ENCODE results near the gene HS3ST4. TPM values are rescaled to one million over a fixed set of nuclear protein-coding genes. Genes with fewer than 3 reads are reported as not detected.

HS3ST4 gene
- total RNA-seq, 1 experiment from 2014 or later = not detected

GRCh38 chr16:25817876-25818275, 126.1 kb downstream of the HS3ST4 start:
- ATAC-seq (no peak), DNase-seq (ENCODE audit: low read depth, low spot score) (no peak)
- Histone ChIP-seq H3K9me3 (ENCODE audit: control insufficient read depth in 1 of 2, insufficient read depth in 1 of 2, low read depth in 1 of 2, low read length in 2 of 2) (no peaks in the 10 kb centered on the region), H3K27ac (ENCODE audit: low read depth, low read length) (no peak overlapping the region), H3K79me2 (ENCODE audit: insufficient read depth, low read length) (no peaks in the 10 kb centered on the region), H3K4me3 (replicated peaks in 1 of 2; ENCODE audit: low read depth in 1 of 2, low read length in 2 of 2) (no peak overlapping the region), H3K4me2 (ENCODE audit: low read length) (no peak overlapping the region), H3K9me2 (ENCODE audit: insufficient read depth) (no peaks in the 10 kb centered on the region), H3K4me1 (ENCODE audit: control insufficient read depth in 1 of 2, insufficient read depth in 2 of 2, low read length in 2 of 2) (no peaks in the 10 kb centered on the region), H3K27me3 (ENCODE audit: insufficient read depth, low read length) (no peaks in the 10 kb centered on the region), H2AFZ (ENCODE audit: low read depth, low read length, poor library complexity, severe bottlenecking) (no peak overlapping the region), H3K9ac (ENCODE audit: low read length) (no peak overlapping the region), H4K20me1 (ENCODE audit: insufficient read depth) (no peaks in the 10 kb centered on the region), H3K36me3 (ENCODE audit: control insufficient read depth in 1 of 2, insufficient read depth in 2 of 2, low read length in 2 of 2) (no peaks in the 10 kb centered on the region)
- CTCF ChIA-PET = no interaction called here
- BruUV-seq (replicated peaks) = no TSS peak
- RAD21 ChIA-PET (ENCODE audit: low non-redundant PET in 1 of 2, low total read pairs in 2 of 2, uncharacterized antibody in 2 of 2, unreplicated experiment in 2 of 2) = no interaction called here
- TF ChIP-seq EGR1 (IDR thresholded peaks at IDR 0.05; ENCODE audit: low read depth) = no peak
- TF ChIP-seq RAD21 (IDR thresholded peaks at IDR 0.05; ENCODE audit: low read depth) = no peak
- POLR2A ChIA-PET = no interaction called here
- intact Hi-C loops (cut with micrococcal nuclease) = no loop called here

- intact Hi-C loops (cut with micrococcal nuclease) = no loop called here
- H3K9me3 ChIP-seq (ENCODE audit: control insufficient read depth in 1 of 2, insufficient read depth in 1 of 2, low read depth in 1 of 2, low read length in 2 of 2) = no peaks in the 10 kb centered on the region
These were observed 132.1 kb downstream of the HS3ST4 start for GRCh38 chr16:25823891-25824290.

DNA sequence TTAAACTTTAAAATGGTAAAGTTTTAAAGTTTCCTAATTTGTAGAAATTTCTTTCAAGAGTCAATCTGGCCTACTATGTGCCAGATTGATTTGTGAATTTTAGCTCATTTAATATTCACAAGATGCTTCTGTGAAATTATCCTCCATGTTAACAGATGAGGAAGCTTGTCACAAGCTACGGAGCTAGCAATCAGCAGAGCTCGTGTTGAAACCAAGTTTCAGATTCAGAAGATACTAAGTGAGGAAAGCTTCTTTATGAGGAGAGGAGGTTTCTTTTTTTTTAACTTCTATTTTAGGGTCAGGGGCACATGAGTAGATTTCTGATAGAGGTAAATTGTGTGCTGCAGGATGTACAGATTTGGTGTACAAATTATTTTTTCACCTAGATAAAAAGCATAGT, 135.9 kb downstream of the HS3ST4 start:
- Histone ChIP-seq H3K4me2 (ENCODE audit: low read length) (no peak overlapping the region), H3K27me3 (ENCODE audit: insufficient read depth, low read length) (no peaks in the 10 kb centered on the region), H3K9me3 (ENCODE audit: control insufficient read depth in 1 of 2, insufficient read depth in 1 of 2, low read depth in 1 of 2, low read length in 2 of 2) (no peaks in the 10 kb centered on the region), H2AFZ (ENCODE audit: low read depth, low read length, poor library complexity, severe bottlenecking) (no peak overlapping the region), H3K4me1 (ENCODE audit: control insufficient read depth in 1 of 2, insufficient read depth in 2 of 2, low read length in 2 of 2) (no peaks in the 10 kb centered on the region), H4K20me1 (ENCODE audit: insufficient read depth) (no peaks in the 10 kb centered on the region), H3K27ac (ENCODE audit: low read depth, low read length) (no peak overlapping the region), H3K36me3 (ENCODE audit: control insufficient read depth in 1 of 2, insufficient read depth in 2 of 2, low read length in 2 of 2) (no peaks in the 10 kb centered on the region), H3K9ac (ENCODE audit: low read length) (no peak overlapping the region), H3K9me2 (ENCODE audit: insufficient read depth) (no peaks in the 10 kb centered on the region), H3K79me2 (ENCODE audit: insufficient read depth, low read length) (no peaks in the 10 kb centered on the region), H3K4me3 (replicated peaks in 1 of 2; ENCODE audit: low read depth in 1 of 2, low read length in 2 of 2) (no peak overlapping the region)
- ATAC-seq (no peak), DNase-seq (ENCODE audit: low read depth, low spot score) (no peak)
- POLR2A ChIA-PET = no interaction called here
- RAD21 ChIA-PET (ENCODE audit: low non-redundant PET in 1 of 2, low total read pairs in 2 of 2, uncharacterized antibody in 2 of 2, unreplicated experiment in 2 of 2) = no interaction called here
- no peak for TF ChIP-seq YY1 (IDR thresholded peaks at IDR 0.05; ENCODE audit: extremely low read depth, insufficient replicate concordance, low read depth, low read length)
- no peak for TF ChIP-seq FOSL1 (IDR thresholded peaks at IDR 0.05; ENCODE audit: low read depth)
- TF ChIP-seq, protein P1, sequence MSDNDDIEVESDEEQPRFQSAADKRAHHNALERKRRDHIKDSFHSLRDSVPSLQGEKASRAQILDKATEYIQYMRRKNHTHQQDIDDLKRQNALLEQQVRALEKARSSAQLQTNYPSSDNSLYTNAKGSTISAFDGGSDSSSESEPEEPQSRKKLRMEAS (IDR thresholded peaks at IDR 0.05) = no peak
- TF ChIP-seq JUND (IDR thresholded peaks at IDR 0.05) = no peak
- TF ChIP-seq CBX3 (IDR thresholded peaks at IDR 0.05; ENCODE audit: low read depth) = no peak
- no peak for TF ChIP-seq SP1 (IDR thresholded peaks at IDR 0.05; ENCODE audit: low read depth)
- TF ChIP-seq EZH2 (IDR thresholded peaks at IDR 0.05) = no peak
- TF ChIP-seq EZH2phosphoT487 (IDR thresholded peaks at IDR 0.05; ENCODE audit: borderline replicate concordance) = no peak
- no peak for TF ChIP-seq POLR2AphosphoS5 (IDR thresholded peaks at IDR 0.05; ENCODE audit: low read depth, low read length)
- TF ChIP-seq SRF (IDR thresholded peaks at IDR 0.05; ENCODE audit: low read depth) = no peak
- no TSS peak for BruUV-seq (replicated peaks)
- CTCF ChIA-PET = no interaction called here
- intact Hi-C loops (cut with micrococcal nuclease) = no loop called here

More at GRCh38 chr16:25823891-25824290, 132.1 kb downstream of the HS3ST4 start:
- Histone ChIP-seq H3K4me3 (replicated peaks in 1 of 2; ENCODE audit: low read depth in 1 of 2, low read length in 2 of 2) (no peak overlapping the region), H3K36me3 (ENCODE audit: control insufficient read depth in 1 of 2, insufficient read depth in 2 of 2, low read length in 2 of 2) (no peaks in the 10 kb centered on the region), H3K4me1 (ENCODE audit: control insufficient read depth in 1 of 2, insufficient read depth in 2 of 2, low read length in 2 of 2) (no peaks in the 10 kb centered on the region), H3K27ac (ENCODE audit: low read depth, low read length) (no peak overlapping the region), H3K79me2 (ENCODE audit: insufficient read depth, low read length) (no peaks in the 10 kb centered on the region), H3K9ac (ENCODE audit: low read length) (no peak overlapping the region), H3K27me3 (ENCODE audit: insufficient read depth, low read length) (no peaks in the 10 kb centered on the region), H3K4me2 (ENCODE audit: low read length) (no peak overlapping the region), H3K9me2 (ENCODE audit: insufficient read depth) (no peaks in the 10 kb centered on the region), H2AFZ (ENCODE audit: low read depth, low read length, poor library complexity, severe bottlenecking) (no peak overlapping the region), H4K20me1 (ENCODE audit: insufficient read depth) (no peaks in the 10 kb centered on the region)
- CTCF ChIA-PET = no interaction called here
- BruUV-seq (replicated peaks) = no TSS peak
- RAD21 ChIA-PET (ENCODE audit: low non-redundant PET in 1 of 2, low total read pairs in 2 of 2, uncharacterized antibody in 2 of 2, unreplicated experiment in 2 of 2) = no interaction called here
- ATAC-seq (no peak), DNase-seq (ENCODE audit: low read depth, low spot score) (no peak)
- TF ChIP-seq SIN3A (IDR thresholded peaks at IDR 0.05; ENCODE audit: low read depth) = no peak
- TF ChIP-seq EZH2 (IDR thresholded peaks at IDR 0.05) = no peak
- POLR2A ChIA-PET = no interaction called here

All from HCT116 (cell line).